Astrocyte (in vitro differentiated cells and primary cell): ENCODE data around the gene C13orf42. TPM values are rescaled to one million over a fixed set of nuclear protein-coding genes. Genes with fewer than 3 reads are reported as not detected.

Experiments used
- DNase-seq: peaks from one replicate; pipeline ENCODE4 v3.0.0-alpha.2; 2010; ENCODE audit warnings: low read depth
- FAIRE-seq: peaks from 2 replicates; lab custom pipeline; 2011; peaks lifted over from hg19 to GRCh38; lab: Jason Lieb, UNC
- H2AFZ ChIP-seq: 2 replicates; pipeline ENCODE4 v1.6.0; 2012; ENCODE audit warnings: low read depth, low read length, inconsistent platforms
- H3K27ac ChIP-seq: 2 replicates; pipeline ENCODE4 v1.5.1; 2011; ENCODE audit warnings: low read depth, low read length, inconsistent platforms
- H3K27me3 ChIP-seq: 2 replicates; pipeline ENCODE4 v1.6.0; 2011; ENCODE audit warnings: low read length, inconsistent platforms; ENCODE audit not compliant: insufficient read depth
- H3K36me3 ChIP-seq: 2 replicates; pipeline ENCODE4 v1.5.1; 2011; ENCODE audit warnings: low read length, inconsistent platforms; ENCODE audit not compliant: insufficient read depth
- H3K4me1 ChIP-seq: 2 replicates; pipeline ENCODE4 v1.5.1; 2011; ENCODE audit warnings: low read length, inconsistent platforms; ENCODE audit not compliant: insufficient read depth
- H3K4me2 ChIP-seq: 2 replicates; pipeline ENCODE4 v1.6.0; 2012; ENCODE audit warnings: low read length, inconsistent platforms
- H3K4me3 ChIP-seq: 2 replicates; pipeline ENCODE4 v1.5.1; 2011; ENCODE audit warnings: low read depth, mild to moderate bottlenecking, low read length, inconsistent platforms; ENCODE audit not compliant: insufficient read depth
- H3K79me2 ChIP-seq: 2 replicates; pipeline ENCODE4 v1.6.0; 2012; ENCODE audit warnings: mild to moderate bottlenecking, low read length, inconsistent platforms; ENCODE audit not compliant: insufficient read depth
- H3K9ac ChIP-seq: 2 replicates; pipeline ENCODE4 v1.6.0; 2012; ENCODE audit warnings: mild to moderate bottlenecking, low read length, inconsistent platforms
- H3K9me3 ChIP-seq: 2 replicates; pipeline ENCODE4 v1.5.1; 2012; ENCODE audit warnings: low read depth, mild to moderate bottlenecking, low read length, inconsistent platforms; ENCODE audit not compliant: insufficient read depth
- H4K20me1 ChIP-seq: 2 replicates; pipeline ENCODE4 v1.6.0; 2012; ENCODE audit warnings: low read length, inconsistent platforms; ENCODE audit not compliant: insufficient read depth
- H3K27ac Mint-ChIP-seq: one replicate; pipeline ENCODE4 v1.8.0; 2021; ENCODE audit warnings: mild to moderate bottlenecking, mixed read lengths; ENCODE audit not compliant: unreplicated experiment
- H3K27me3 Mint-ChIP-seq: one replicate; pipeline ENCODE4 v1.8.0; 2021; ENCODE audit warnings: low read depth, mixed read lengths; ENCODE audit not compliant: unreplicated experiment
- H3K36me3 Mint-ChIP-seq: one replicate; pipeline ENCODE4 v1.8.0; 2021; ENCODE audit warnings: low read depth, mixed read lengths; ENCODE audit not compliant: unreplicated experiment
- H3K4me1 Mint-ChIP-seq: one replicate; pipeline ENCODE4 v1.8.0; 2021; ENCODE audit warnings: low read depth, mixed read lengths; ENCODE audit not compliant: unreplicated experiment
- H3K4me3 Mint-ChIP-seq: one replicate; pipeline ENCODE4 v1.8.0; 2021; ENCODE audit warnings: mild to moderate bottlenecking, moderate library complexity, mixed read lengths; ENCODE audit not compliant: unreplicated experiment
- H3K9me3 Mint-ChIP-seq: one replicate; pipeline ENCODE4 v1.8.0; 2021; ENCODE audit warnings: mild to moderate bottlenecking, mixed read lengths; ENCODE audit not compliant: unreplicated experiment
- EZH2 ChIP-seq: IDR thresholded peaks from 2 replicates; pipeline ENCODE4 v1.6.1; 2012; ENCODE audit warnings: mild to moderate bottlenecking, low read length, inconsistent platforms; ENCODE audit not compliant: insufficient read depth
- total RNA-seq: library from RNA; stranded (reverse); gene quantifications from 2 replicates; pipeline ENCODE4 v1.2.1, GENCODE V29; 2021
- TF ChIP-seq, protein P1 (sequence below): IDR thresholded peaks from 2 replicates; pipeline ENCODE4 v1.5.1; 2011; ENCODE audit warnings: low read depth, mild to moderate bottlenecking, inconsistent platforms, low read length, moderate library complexity; ENCODE audit not compliant: insufficient read depth

C13orf42 gene
- total RNA-seq, 1 donor from 2014 or later = not detected

DNA sequence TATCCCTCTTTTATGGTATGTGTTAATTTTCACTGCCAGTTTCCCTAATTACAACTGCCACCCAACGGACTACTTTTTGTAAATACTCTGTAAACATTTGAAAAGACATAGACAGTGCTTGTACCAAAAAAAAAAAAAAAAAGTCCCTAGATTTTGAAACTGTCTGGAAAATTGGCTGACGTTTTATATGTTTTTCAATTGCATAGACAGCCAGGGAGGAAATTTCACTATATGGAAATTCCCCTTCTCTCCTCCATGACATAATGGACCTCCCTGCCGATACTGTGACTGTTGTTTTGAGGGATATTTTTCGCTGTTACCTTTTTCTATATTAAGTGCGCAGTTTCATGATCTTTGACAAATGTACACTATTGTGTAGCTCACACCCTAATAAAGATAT, 43.4 kb downstream of the C13orf42 start:
- Mint-ChIP-seq H3K27ac (no peak overlapping the region), H3K36me3 (no peaks in the 10 kb centered on the region), H3K4me1 (peaks cover 10% of the 10 kb centered on the region), H3K9me3 (no peaks in the 10 kb centered on the region), H3K27me3 (peaks cover 15% of the 10 kb centered on the region), H3K4me3 (no peak overlapping the region)
- Histone ChIP-seq H3K4me3 (no peak overlapping the region), H3K4me1 (peaks cover 15% of the 10 kb centered on the region), H3K36me3 (no peaks in the 10 kb centered on the region), H3K9me3 (no peaks in the 10 kb centered on the region), H3K9ac (no peak overlapping the region), H3K27ac (no peak overlapping the region), H3K27me3 (peaks cover 10% of the 10 kb centered on the region), H3K79me2 (no peaks in the 10 kb centered on the region), H4K20me1 (no peaks in the 10 kb centered on the region), H2AFZ (no peak overlapping the region), H3K4me2 (no peak overlapping the region)
- TF ChIP-seq EZH2 = no peak
- TF ChIP-seq, protein P1, sequence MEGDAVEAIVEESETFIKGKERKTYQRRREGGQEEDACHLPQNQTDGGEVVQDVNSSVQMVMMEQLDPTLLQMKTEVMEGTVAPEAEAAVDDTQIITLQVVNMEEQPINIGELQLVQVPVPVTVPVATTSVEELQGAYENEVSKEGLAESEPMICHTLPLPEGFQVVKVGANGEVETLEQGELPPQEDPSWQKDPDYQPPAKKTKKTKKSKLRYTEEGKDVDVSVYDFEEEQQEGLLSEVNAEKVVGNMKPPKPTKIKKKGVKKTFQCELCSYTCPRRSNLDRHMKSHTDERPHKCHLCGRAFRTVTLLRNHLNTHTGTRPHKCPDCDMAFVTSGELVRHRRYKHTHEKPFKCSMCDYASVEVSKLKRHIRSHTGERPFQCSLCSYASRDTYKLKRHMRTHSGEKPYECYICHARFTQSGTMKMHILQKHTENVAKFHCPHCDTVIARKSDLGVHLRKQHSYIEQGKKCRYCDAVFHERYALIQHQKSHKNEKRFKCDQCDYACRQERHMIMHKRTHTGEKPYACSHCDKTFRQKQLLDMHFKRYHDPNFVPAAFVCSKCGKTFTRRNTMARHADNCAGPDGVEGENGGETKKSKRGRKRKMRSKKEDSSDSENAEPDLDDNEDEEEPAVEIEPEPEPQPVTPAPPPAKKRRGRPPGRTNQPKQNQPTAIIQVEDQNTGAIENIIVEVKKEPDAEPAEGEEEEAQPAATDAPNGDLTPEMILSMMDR = no peak
- FAIRE-seq (no peak), DNase-seq (no peak)

DNA sequence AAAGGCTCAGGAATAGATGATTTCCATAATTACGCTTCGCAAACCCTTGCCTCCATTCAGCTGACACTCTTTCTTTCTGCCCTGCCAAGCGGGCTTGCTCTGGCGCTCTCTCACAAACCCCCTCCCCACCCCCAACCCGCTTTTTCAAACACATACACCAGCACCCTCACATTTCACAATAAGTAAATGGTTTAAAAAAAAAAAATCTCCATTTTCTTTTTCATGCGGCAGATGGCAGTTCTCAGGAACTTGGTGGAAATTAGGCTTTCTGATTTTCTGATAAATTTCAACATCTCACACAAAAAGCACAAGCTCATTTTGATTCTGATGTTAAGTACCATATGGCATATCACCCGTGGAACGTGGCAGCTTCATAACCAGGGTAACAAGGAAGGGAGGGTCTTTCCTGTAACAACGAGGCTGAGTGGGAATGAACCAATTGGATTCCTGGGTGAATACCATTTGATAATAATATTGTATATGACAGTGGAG, 43.8 kb downstream of the C13orf42 start:
- H3K9me3 Mint-ChIP-seq = no peaks in the 10 kb centered on the region
- no peak overlapping the region for H3K4me3 Mint-ChIP-seq
- Histone ChIP-seq H3K9me3 (no peaks in the 10 kb centered on the region), H4K20me1 (no peaks in the 10 kb centered on the region), H3K27me3 (peaks cover 12% of the 10 kb centered on the region), H3K79me2 (no peaks in the 10 kb centered on the region), H3K4me2 (peak overlapping the region; percentile 72), H2AFZ (no peak overlapping the region), H3K4me3 (peak overlapping the region; percentile 22), H3K27ac (no peak overlapping the region), H3K9ac (peak overlapping the region; percentile 10), H3K36me3 (no peaks in the 10 kb centered on the region), H3K4me1 (peaks cover 15% of the 10 kb centered on the region)
- DNase-seq (no peak), FAIRE-seq (no peak)
- H3K27ac Mint-ChIP-seq = no peak overlapping the region
- TF ChIP-seq EZH2 = no peak
- TF ChIP-seq, protein P1 = no peak
- peaks cover 14% of the 10 kb centered on the region for H3K27me3 Mint-ChIP-seq
- peaks cover 10% of the 10 kb centered on the region for H3K4me1 Mint-ChIP-seq
- H3K36me3 Mint-ChIP-seq = no peaks in the 10 kb centered on the region

DNA sequence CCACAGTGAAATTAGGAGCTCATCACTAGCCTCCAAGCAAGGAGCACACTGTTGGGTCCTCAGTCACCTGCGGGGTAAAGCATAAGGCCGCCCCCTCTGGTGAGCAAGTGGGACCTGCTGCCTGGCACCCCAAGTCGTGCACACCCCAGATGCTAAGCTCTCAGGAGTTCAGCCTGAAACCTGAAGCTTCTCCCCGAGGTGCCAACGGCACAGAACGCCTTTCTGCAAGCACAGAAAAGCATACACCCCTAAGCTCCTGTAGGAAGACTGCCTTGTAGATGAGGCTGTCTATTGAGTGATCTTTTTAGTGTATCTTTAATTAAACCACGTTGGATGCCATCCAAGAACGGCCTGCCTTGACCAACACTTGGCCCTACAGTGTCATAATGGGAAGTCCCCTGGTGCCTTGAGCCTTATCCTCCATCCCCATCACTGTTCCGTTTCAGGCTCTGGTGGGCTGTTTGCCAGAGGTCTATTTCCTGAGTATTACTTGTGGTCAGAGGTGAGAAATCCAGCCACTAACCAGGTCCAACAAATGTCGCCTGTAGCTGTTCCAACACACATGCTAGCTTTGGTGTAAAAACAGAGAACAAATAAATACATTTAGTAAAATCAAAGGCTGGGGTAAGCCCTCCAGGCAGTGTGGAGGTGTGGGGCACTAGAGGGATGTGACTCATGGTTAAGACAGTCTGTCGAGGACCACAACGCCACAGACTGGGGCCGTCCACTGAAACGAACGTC, 44.8 kb downstream of the C13orf42 start:
- H3K4me3 Mint-ChIP-seq = no peak overlapping the region
- TF ChIP-seq EZH2 = no peak
- TF ChIP-seq, protein P1 = no peak
- DNase-seq = peak; percentile 64
- H3K4me1 Mint-ChIP-seq = peaks cover 10% of the 10 kb centered on the region
- H3K4me1 ChIP-seq = peaks cover 15% of the 10 kb centered on the region
- peak overlapping the region; percentile 22 for H3K4me3 ChIP-seq
- no peaks in the 10 kb centered on the region for H3K36me3 ChIP-seq
- peak overlapping the region; percentile 54 for H2AFZ ChIP-seq
- no peaks in the 10 kb centered on the region for H3K9me3 Mint-ChIP-seq
- H3K27ac Mint-ChIP-seq = peak overlapping the region; percentile 47
- H3K27me3 ChIP-seq = peaks cover 18% of the 10 kb centered on the region
- no peaks in the 10 kb centered on the region for H4K20me1 ChIP-seq
- no peaks in the 10 kb centered on the region for H3K9me3 ChIP-seq
- peak; percentile 34 for FAIRE-seq
- H3K27ac ChIP-seq = no peak overlapping the region
- peak overlapping the region; percentile 72 for H3K4me2 ChIP-seq
- H3K9ac ChIP-seq = no peak overlapping the region
- no peaks in the 10 kb centered on the region for H3K79me2 ChIP-seq
- no peaks in the 10 kb centered on the region for H3K36me3 Mint-ChIP-seq
- H3K27me3 Mint-ChIP-seq = peaks cover 10% of the 10 kb centered on the region
